Measurements from ENCODE around the gene RAB8B.
A peak's percentile ranks its signal among the peaks of the same experiment; 100 is the strongest.

Gene RAB8B

GRCh38 chr15:63188926-63189871 lies at the start of gene RAB8B:
Gene RAB8B, plus strand, starts transcription at chr15:63189606. Its CDS starts 19 bp downstream, at chr15:63189625.
- Histone ChIP-seq H3K27ac (ENCODE audit: low read depth, low read length) (peak within 1 kb of the TSS; percentile 72), H3K9me3 (ENCODE audit: control insufficient read depth, insufficient read depth, low read length) (no peaks in the 10 kb centered on the region), H3K27me3 (ENCODE audit: control insufficient read depth, insufficient read depth, low read length) (no peaks in the 10 kb centered on the region), H3K4me1 (ENCODE audit: control insufficient read depth, insufficient read depth, low read length) (peaks cover 28% of the 10 kb centered on the region), H3K9ac (ENCODE audit: low read depth, low read length) (peak within 1 kb of the TSS; percentile 80), H3K4me3 (ENCODE audit: low read depth, low read length) (peak within 1 kb of the TSS; percentile 93), H3K36me3 (ENCODE audit: control insufficient read depth, insufficient read depth, low read length) (no peaks in the 10 kb centered on the region)

- H3K9me3 ChIP-seq (ENCODE audit: control insufficient read depth, insufficient read depth, low read length): no peaks in the 10 kb centered on the region
- H3K4me3 ChIP-seq (ENCODE audit: low read depth, low read length): no peak overlapping the region
- no peak overlapping the region for H3K27ac ChIP-seq (ENCODE audit: low read depth, low read length)
- H3K9ac ChIP-seq (ENCODE audit: low read depth, low read length): no peak overlapping the region
- H3K36me3 ChIP-seq (ENCODE audit: control insufficient read depth, insufficient read depth, low read length): no peaks in the 10 kb centered on the region
- no peaks in the 10 kb centered on the region for H3K4me1 ChIP-seq (ENCODE audit: control insufficient read depth, insufficient read depth, low read length)
- H3K27me3 ChIP-seq (ENCODE audit: control insufficient read depth, insufficient read depth, low read length): no peaks in the 10 kb centered on the region
Observed at GRCh38 chr15:63140936-63141335, 48.5 kb upstream of the RAB8B start.

- Histone ChIP-seq H3K27ac (ENCODE audit: low read depth, low read length) (no peak overlapping the region), H3K27me3 (ENCODE audit: control insufficient read depth, insufficient read depth, low read length) (no peaks in the 10 kb centered on the region), H3K36me3 (ENCODE audit: control insufficient read depth, insufficient read depth, low read length) (no peaks in the 10 kb centered on the region), H3K9ac (ENCODE audit: low read depth, low read length) (no peak overlapping the region), H3K4me1 (ENCODE audit: control insufficient read depth, insufficient read depth, low read length) (no peaks in the 10 kb centered on the region), H3K4me3 (ENCODE audit: low read depth, low read length) (no peak overlapping the region), H3K9me3 (ENCODE audit: control insufficient read depth, insufficient read depth, low read length) (no peaks in the 10 kb centered on the region)
Observed at GRCh38 chr15:63145426-63145825, 44.0 kb upstream of the RAB8B start.

GRCh38 chr15:63146684-63147083 lies 42.7 kb upstream of the RAB8B start:
- H3K9me3 ChIP-seq (ENCODE audit: control insufficient read depth, insufficient read depth, low read length): no peaks in the 10 kb centered on the region
- H3K4me3 ChIP-seq (ENCODE audit: low read depth, low read length): no peak overlapping the region
- H3K27ac ChIP-seq (ENCODE audit: low read depth, low read length): no peak overlapping the region
- no peaks in the 10 kb centered on the region for H3K27me3 ChIP-seq (ENCODE audit: control insufficient read depth, insufficient read depth, low read length)
- H3K4me1 ChIP-seq (ENCODE audit: control insufficient read depth, insufficient read depth, low read length): no peaks in the 10 kb centered on the region
- no peaks in the 10 kb centered on the region for H3K36me3 ChIP-seq (ENCODE audit: control insufficient read depth, insufficient read depth, low read length)
- no peak overlapping the region for H3K9ac ChIP-seq (ENCODE audit: low read depth, low read length)

- Histone ChIP-seq H3K4me1 (ENCODE audit: control insufficient read depth, insufficient read depth, low read length) (no peaks in the 10 kb centered on the region), H3K9me3 (ENCODE audit: control insufficient read depth, insufficient read depth, low read length) (no peaks in the 10 kb centered on the region), H3K4me3 (ENCODE audit: low read depth, low read length) (no peak overlapping the region), H3K27me3 (ENCODE audit: control insufficient read depth, insufficient read depth, low read length) (no peaks in the 10 kb centered on the region), H3K9ac (ENCODE audit: low read depth, low read length) (no peak overlapping the region), H3K36me3 (ENCODE audit: control insufficient read depth, insufficient read depth, low read length) (peaks cover 26% of the 10 kb centered on the region), H3K27ac (ENCODE audit: low read depth, low read length) (no peak overlapping the region)
Observed at GRCh38 chr15:63151665-63152064, 37.7 kb upstream of the RAB8B start.

GRCh38 chr15:63155486-63155885 lies 33.9 kb upstream of the RAB8B start:
- no peaks in the 10 kb centered on the region for H3K9me3 ChIP-seq (ENCODE audit: control insufficient read depth, insufficient read depth, low read length)
- no peak overlapping the region for H3K27ac ChIP-seq (ENCODE audit: low read depth, low read length)
- H3K4me1 ChIP-seq (ENCODE audit: control insufficient read depth, insufficient read depth, low read length): no peaks in the 10 kb centered on the region
- peak overlapping the region; percentile 93 for H3K4me3 ChIP-seq (ENCODE audit: low read depth, low read length)
- no peak overlapping the region for H3K9ac ChIP-seq (ENCODE audit: low read depth, low read length)
- H3K36me3 ChIP-seq (ENCODE audit: control insufficient read depth, insufficient read depth, low read length): peaks cover 26% of the 10 kb centered on the region
- H3K27me3 ChIP-seq (ENCODE audit: control insufficient read depth, insufficient read depth, low read length): no peaks in the 10 kb centered on the region

- Histone ChIP-seq H3K4me1 (ENCODE audit: control insufficient read depth, insufficient read depth, low read length) (no peaks in the 10 kb centered on the region), H3K9ac (ENCODE audit: low read depth, low read length) (peak overlapping the region; percentile 87), H3K4me3 (ENCODE audit: low read depth, low read length) (peak overlapping the region; percentile 93), H3K27me3 (ENCODE audit: control insufficient read depth, insufficient read depth, low read length) (no peaks in the 10 kb centered on the region), H3K36me3 (ENCODE audit: control insufficient read depth, insufficient read depth, low read length) (peaks cover 26% of the 10 kb centered on the region), H3K27ac (ENCODE audit: low read depth, low read length) (peak overlapping the region; percentile 94), H3K9me3 (ENCODE audit: control insufficient read depth, insufficient read depth, low read length) (no peaks in the 10 kb centered on the region)
Observed at GRCh38 chr15:63156086-63156710, 33.2 kb upstream of the RAB8B start.

- Histone ChIP-seq H3K9me3 (ENCODE audit: control insufficient read depth, insufficient read depth, low read length) (no peaks in the 10 kb centered on the region), H3K36me3 (ENCODE audit: control insufficient read depth, insufficient read depth, low read length) (peaks cover 26% of the 10 kb centered on the region), H3K27ac (ENCODE audit: low read depth, low read length) (peak overlapping the region; percentile 94), H3K9ac (ENCODE audit: low read depth, low read length) (peak overlapping the region; percentile 87), H3K4me1 (ENCODE audit: control insufficient read depth, insufficient read depth, low read length) (no peaks in the 10 kb centered on the region), H3K27me3 (ENCODE audit: control insufficient read depth, insufficient read depth, low read length) (no peaks in the 10 kb centered on the region), H3K4me3 (ENCODE audit: low read depth, low read length) (peak overlapping the region; percentile 93)
Observed at GRCh38 chr15:63156755-63157117, 32.7 kb upstream of the RAB8B start.

- Histone ChIP-seq H3K4me3 (ENCODE audit: low read depth, low read length) (peak within 1 kb of the TSS; percentile 93), H3K9me3 (ENCODE audit: control insufficient read depth, insufficient read depth, low read length) (no peaks in the 10 kb centered on the region), H3K4me1 (ENCODE audit: control insufficient read depth, insufficient read depth, low read length) (no peaks in the 10 kb centered on the region), H3K9ac (ENCODE audit: low read depth, low read length) (peak within 1 kb of the TSS; percentile 87), H3K27me3 (ENCODE audit: control insufficient read depth, insufficient read depth, low read length) (no peaks in the 10 kb centered on the region), H3K36me3 (ENCODE audit: control insufficient read depth, insufficient read depth, low read length) (peaks cover 26% of the 10 kb centered on the region), H3K27ac (ENCODE audit: low read depth, low read length) (peak within 1 kb of the TSS; percentile 94)
Observed at GRCh38 chr15:63157118-63157843, 32.1 kb upstream of the RAB8B start, which contains the start of gene RPS27L. Gene RPS27L, minus strand, starts transcription at chr15:63157477. Its CDS starts 72 bp downstream, at chr15:63157405.

- Histone ChIP-seq H3K27me3 (ENCODE audit: control insufficient read depth, insufficient read depth, low read length) (no peaks in the 10 kb centered on the region), H3K36me3 (ENCODE audit: control insufficient read depth, insufficient read depth, low read length) (peaks cover 22% of the 10 kb centered on the region), H3K27ac (ENCODE audit: low read depth, low read length) (peak overlapping the region; percentile 94), H3K9ac (ENCODE audit: low read depth, low read length) (peak overlapping the region; percentile 87), H3K4me1 (ENCODE audit: control insufficient read depth, insufficient read depth, low read length) (no peaks in the 10 kb centered on the region), H3K9me3 (ENCODE audit: control insufficient read depth, insufficient read depth, low read length) (no peaks in the 10 kb centered on the region), H3K4me3 (ENCODE audit: low read depth, low read length) (peak overlapping the region; percentile 93)
Observed at GRCh38 chr15:63157891-63158431, 31.4 kb upstream of the RAB8B start.

Measured in HUES48 (cell line).